GM12801 (cell line): ENCODE measurements around the gene ZSCAN9.

Experiments used
- CTCF ChIP-seq: IDR thresholded peaks from one replicate; pipeline ENCODE4 v1.5.1; 2011; ENCODE audit warnings: control low read depth; ENCODE audit not compliant: insufficient read length; ENCODE audit errors: extremely low read depth

The ZSCAN9 gene

GRCh38 chr6:28274888-28275287 is 49.8 kb downstream of the ZSCAN9 start:
- TF ChIP-seq CTCF, result no peak

- no peak for TF ChIP-seq CTCF
Measured at GRCh38 chr6:28277746-28278145, 52.7 kb downstream of the ZSCAN9 start.

GRCh38 chr6:28280595-28281287 is 55.7 kb downstream of the ZSCAN9 start:
- TF ChIP-seq CTCF, result no peak

- no peak for TF ChIP-seq CTCF
Measured at GRCh38 chr6:28281288-28282064, 56.4 kb downstream of the ZSCAN9 start, which contains the start of gene PGBD1. Gene PGBD1, plus strand, starts transcription at chr6:28281572. Its CDS starts 2,242 bp downstream, at chr6:28283814.

GRCh38 chr6:28282926-28283325 is 57.9 kb downstream of the ZSCAN9 start:
- no peak for TF ChIP-seq CTCF
